H1 (cell line): Measurements from ENCODE around the gene RPL37A. TPM values are rescaled to one million over a fixed set of nuclear protein-coding genes. Genes with fewer than 3 reads are reported as not detected.

Experiments used
- EGR1 ChIP-seq: IDR thresholded peaks from 2 replicates; pipeline ENCODE4 v1.6.1; 2011; ENCODE audit warnings: low read depth, low read length, borderline replicate concordance
- POLR2A ChIP-seq, 2 experiments: IDR thresholded peaks; 1 replicate in 1 of 2; 2 replicates in 1 of 2; pipeline ENCODE4 v1.6.1; 2011; ENCODE audit warnings: low read depth in 2 of 2, low read length in 2 of 2, mild to moderate bottlenecking in 2 of 2; ENCODE audit errors: control extremely low read depth in 1 of 2
- polyA plus RNA-seq, 7 experiments: library from polyadenylated mRNA; depleted of rRNA in 3 of 7; stranded (reverse) in 5 of 7; unstranded in 2 of 7; fragments of >200 nt in 5 of 7; fragments of 200-250 nt in 2 of 7; gene quantifications; 1 replicate in 5 of 7; 2 replicates in 1 of 7; 4 replicates in 1 of 7; pipeline versions ENCODE4 v1.2.1 to v1.2.3, GENCODE V29; 2011 to 2013; ENCODE audit warnings: missing spikeins in 2 of 7, mixed read lengths in 2 of 7
- total RNA-seq: library from RNA; stranded (reverse); fragmentation: NEBNext Ultra II Directional; extraction: Animal tissue kit (Norgen Biotek cat#: 25700); gene quantifications from 2 replicates; pipeline ENCODE4 v1.2.1, GENCODE V29; 2021
- TF ChIP-seq, protein P1 (sequence below): fragments of 300-600 bp; sonication (generic); IDR thresholded peaks from 2 replicates; pipeline ENCODE4 v1.7.1; 2012; ENCODE audit warnings: low read length, moderate library complexity, mild to moderate bottlenecking, inconsistent platforms; ENCODE audit not compliant: insufficient replicate concordance

The RPL37A gene
- total and polyA plus RNA-seq, 2 of the 8 experiments (the other 6 are each of a cell fraction or from before 2014, with no cell fraction given) = 1,737 to 3,180 TPM

DNA sequence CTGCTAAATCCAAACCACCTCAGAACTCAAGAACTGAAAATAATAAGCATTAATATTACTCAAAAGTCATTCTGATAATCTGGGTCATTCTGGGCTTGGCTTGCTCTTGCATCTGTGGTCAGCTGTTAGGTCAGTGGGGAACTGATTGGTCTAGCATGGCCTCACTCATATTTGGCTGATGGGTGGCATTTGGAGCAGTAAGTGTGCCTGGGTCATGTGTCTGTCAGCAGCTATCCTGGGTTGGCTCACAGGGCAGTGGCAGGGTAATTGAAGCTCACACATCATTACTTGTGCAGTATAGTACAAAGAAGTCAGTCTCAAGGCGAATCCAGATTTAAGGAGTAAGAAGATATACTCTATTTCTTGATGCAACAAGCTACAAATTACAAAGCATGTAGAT, 9.6 kb downstream of the RPL37A start (continued):
- TF ChIP-seq, protein P1, sequence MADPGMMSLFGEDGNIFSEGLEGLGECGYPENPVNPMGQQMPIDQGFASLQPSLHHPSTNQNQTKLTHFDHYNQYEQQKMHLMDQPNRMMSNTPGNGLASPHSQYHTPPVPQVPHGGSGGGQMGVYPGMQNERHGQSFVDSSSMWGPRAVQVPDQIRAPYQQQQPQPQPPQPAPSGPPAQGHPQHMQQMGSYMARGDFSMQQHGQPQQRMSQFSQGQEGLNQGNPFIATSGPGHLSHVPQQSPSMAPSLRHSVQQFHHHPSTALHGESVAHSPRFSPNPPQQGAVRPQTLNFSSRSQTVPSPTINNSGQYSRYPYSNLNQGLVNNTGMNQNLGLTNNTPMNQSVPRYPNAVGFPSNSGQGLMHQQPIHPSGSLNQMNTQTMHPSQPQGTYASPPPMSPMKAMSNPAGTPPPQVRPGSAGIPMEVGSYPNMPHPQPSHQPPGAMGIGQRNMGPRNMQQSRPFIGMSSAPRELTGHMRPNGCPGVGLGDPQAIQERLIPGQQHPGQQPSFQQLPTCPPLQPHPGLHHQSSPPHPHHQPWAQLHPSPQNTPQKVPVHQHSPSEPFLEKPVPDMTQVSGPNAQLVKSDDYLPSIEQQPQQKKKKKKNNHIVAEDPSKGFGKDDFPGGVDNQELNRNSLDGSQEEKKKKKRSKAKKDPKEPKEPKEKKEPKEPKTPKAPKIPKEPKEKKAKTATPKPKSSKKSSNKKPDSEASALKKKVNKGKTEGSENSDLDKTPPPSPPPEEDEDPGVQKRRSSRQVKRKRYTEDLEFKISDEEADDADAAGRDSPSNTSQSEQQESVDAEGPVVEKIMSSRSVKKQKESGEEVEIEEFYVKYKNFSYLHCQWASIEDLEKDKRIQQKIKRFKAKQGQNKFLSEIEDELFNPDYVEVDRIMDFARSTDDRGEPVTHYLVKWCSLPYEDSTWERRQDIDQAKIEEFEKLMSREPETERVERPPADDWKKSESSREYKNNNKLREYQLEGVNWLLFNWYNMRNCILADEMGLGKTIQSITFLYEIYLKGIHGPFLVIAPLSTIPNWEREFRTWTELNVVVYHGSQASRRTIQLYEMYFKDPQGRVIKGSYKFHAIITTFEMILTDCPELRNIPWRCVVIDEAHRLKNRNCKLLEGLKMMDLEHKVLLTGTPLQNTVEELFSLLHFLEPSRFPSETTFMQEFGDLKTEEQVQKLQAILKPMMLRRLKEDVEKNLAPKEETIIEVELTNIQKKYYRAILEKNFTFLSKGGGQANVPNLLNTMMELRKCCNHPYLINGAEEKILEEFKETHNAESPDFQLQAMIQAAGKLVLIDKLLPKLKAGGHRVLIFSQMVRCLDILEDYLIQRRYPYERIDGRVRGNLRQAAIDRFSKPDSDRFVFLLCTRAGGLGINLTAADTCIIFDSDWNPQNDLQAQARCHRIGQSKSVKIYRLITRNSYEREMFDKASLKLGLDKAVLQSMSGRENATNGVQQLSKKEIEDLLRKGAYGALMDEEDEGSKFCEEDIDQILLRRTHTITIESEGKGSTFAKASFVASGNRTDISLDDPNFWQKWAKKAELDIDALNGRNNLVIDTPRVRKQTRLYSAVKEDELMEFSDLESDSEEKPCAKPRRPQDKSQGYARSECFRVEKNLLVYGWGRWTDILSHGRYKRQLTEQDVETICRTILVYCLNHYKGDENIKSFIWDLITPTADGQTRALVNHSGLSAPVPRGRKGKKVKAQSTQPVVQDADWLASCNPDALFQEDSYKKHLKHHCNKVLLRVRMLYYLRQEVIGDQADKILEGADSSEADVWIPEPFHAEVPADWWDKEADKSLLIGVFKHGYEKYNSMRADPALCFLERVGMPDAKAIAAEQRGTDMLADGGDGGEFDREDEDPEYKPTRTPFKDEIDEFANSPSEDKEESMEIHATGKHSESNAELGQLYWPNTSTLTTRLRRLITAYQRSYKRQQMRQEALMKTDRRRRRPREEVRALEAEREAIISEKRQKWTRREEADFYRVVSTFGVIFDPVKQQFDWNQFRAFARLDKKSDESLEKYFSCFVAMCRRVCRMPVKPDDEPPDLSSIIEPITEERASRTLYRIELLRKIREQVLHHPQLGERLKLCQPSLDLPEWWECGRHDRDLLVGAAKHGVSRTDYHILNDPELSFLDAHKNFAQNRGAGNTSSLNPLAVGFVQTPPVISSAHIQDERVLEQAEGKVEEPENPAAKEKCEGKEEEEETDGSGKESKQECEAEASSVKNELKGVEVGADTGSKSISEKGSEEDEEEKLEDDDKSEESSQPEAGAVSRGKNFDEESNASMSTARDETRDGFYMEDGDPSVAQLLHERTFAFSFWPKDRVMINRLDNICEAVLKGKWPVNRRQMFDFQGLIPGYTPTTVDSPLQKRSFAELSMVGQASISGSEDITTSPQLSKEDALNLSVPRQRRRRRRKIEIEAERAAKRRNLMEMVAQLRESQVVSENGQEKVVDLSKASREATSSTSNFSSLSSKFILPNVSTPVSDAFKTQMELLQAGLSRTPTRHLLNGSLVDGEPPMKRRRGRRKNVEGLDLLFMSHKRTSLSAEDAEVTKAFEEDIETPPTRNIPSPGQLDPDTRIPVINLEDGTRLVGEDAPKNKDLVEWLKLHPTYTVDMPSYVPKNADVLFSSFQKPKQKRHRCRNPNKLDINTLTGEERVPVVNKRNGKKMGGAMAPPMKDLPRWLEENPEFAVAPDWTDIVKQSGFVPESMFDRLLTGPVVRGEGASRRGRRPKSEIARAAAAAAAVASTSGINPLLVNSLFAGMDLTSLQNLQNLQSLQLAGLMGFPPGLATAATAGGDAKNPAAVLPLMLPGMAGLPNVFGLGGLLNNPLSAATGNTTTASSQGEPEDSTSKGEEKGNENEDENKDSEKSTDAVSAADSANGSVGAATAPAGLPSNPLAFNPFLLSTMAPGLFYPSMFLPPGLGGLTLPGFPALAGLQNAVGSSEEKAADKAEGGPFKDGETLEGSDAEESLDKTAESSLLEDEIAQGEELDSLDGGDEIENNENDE = no peak
- no peak for TF ChIP-seq EGR1
- TF ChIP-seq POLR2A (IDR thresholded peaks at IDR 0.05; ENCODE audit: control extremely low read depth in 1 of 2, low read depth in 2 of 2, low read length in 2 of 2) = peak in 1 of 2 experiments; percentile 0; a peak in 1 of 3 replicates
